Parathyroid adenoma (tissue), 2 donors: Measurements from ENCODE around the gene ERBIN.
"Not testable (repeated sequence)": the region's sequence is repeated elsewhere in the genome, so short reads cannot be mapped to it uniquely, and the experiment has no call there.

Experiments used
- H2AFZ ChIP-seq: fragments of 300-600 bp; sonication (generic); one replicate; pipeline ENCODE4 v1.7.0; 2017; ENCODE audit warnings: antibody characterized with exemption, mild to moderate bottlenecking
- H3K27ac ChIP-seq: fragments of 300-600 bp; sonication (generic); one replicate; pipeline ENCODE4 v1.7.0; 2017
- H3K27me3 ChIP-seq: fragments of 300-600 bp; sonication (generic); one replicate; pipeline ENCODE4 v1.7.0; 2017; ENCODE audit warnings: low read length; ENCODE audit not compliant: control insufficient read depth, insufficient read depth
- H3K36me3 ChIP-seq: fragments of 300-600 bp; sonication (generic); one replicate; pipeline ENCODE4 v1.7.0; 2017; ENCODE audit warnings: low read length; ENCODE audit not compliant: control insufficient read depth, insufficient read depth
- H3K4me1 ChIP-seq: fragments of 300-600 bp; sonication (generic); one replicate; pipeline ENCODE4 v1.7.0; 2017; ENCODE audit warnings: control low read depth
- H3K4me2 ChIP-seq: fragments of 300-600 bp; sonication (generic); one replicate; pipeline ENCODE4 v1.7.0; 2017; ENCODE audit warnings: low read length
- H3K4me3 ChIP-seq: fragments of 300-600 bp; sonication (generic); one replicate; pipeline ENCODE4 v1.7.0; 2017; ENCODE audit warnings: low read depth, low read length
- H3K79me2 ChIP-seq: fragments of 300-600 bp; sonication (generic); one replicate; pipeline ENCODE4 v1.7.0; 2017; ENCODE audit warnings: control low read depth
- H3K9ac ChIP-seq: fragments of 300-600 bp; sonication (generic); one replicate; pipeline ENCODE4 v1.7.0; 2017; ENCODE audit warnings: mild to moderate bottlenecking
- H3K9me3 ChIP-seq: fragments of 300-600 bp; sonication (generic); one replicate; pipeline ENCODE4 v1.7.0; 2017; ENCODE audit warnings: low read length; ENCODE audit not compliant: control insufficient read depth
- CTCF ChIP-seq: fragments of 300-600 bp; sonication (generic); IDR thresholded peaks from one replicate; pipeline ENCODE4 v1.7.0; 2017; ENCODE audit warnings: antibody characterized with exemption, mild to moderate bottlenecking
- donor health status: primary hyperparathyroidism.

Gene ERBIN

GRCh38 chr5:65954200-65954599 is 27.8 kb downstream of the ERBIN start:
- Histone ChIP-seq H3K79me2 (peaks cover 22% of the 10 kb centered on the region), H3K4me2 (no peak overlapping the region), H3K36me3 (no peaks in the 10 kb centered on the region), H3K4me1 (no peaks in the 10 kb centered on the region), H3K27me3 (no peaks in the 10 kb centered on the region), H3K4me3 (no peak overlapping the region), H2AFZ (no peak overlapping the region), H3K9me3 (no peaks in the 10 kb centered on the region), H3K9ac (no peak overlapping the region), H3K27ac (no peak overlapping the region)
- TF ChIP-seq CTCF, result no peak

DNA sequence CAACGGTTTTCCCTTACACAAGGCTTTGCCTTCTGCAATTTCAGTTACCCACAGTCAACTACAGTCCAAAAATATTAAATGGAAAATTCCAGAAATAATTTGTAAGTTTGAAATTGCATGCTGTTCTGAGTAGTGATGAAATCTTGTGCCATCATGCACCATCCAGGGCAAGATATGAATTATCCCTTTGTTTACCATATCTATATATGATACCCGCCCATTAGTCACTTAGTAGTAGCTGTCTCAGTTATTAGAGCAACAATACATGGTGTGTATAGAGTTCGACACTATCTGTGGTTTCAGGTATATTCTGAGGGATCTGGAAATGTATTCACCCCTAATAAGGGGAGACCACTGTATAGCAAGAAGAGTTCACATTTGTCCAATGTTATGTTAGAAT is 29.4 kb downstream of the ERBIN start:
- no peak for TF ChIP-seq CTCF
- Histone ChIP-seq H3K4me1 (no peaks in the 10 kb centered on the region), H3K27me3 (no peaks in the 10 kb centered on the region), H3K79me2 (peaks cover 15% of the 10 kb centered on the region), H3K36me3 (no peaks in the 10 kb centered on the region), H2AFZ (no peak overlapping the region), H3K27ac (no peak overlapping the region), H3K4me2 (no peak overlapping the region), H3K9ac (no peak overlapping the region), H3K4me3 (no peak overlapping the region), H3K9me3 (no peaks in the 10 kb centered on the region)

DNA sequence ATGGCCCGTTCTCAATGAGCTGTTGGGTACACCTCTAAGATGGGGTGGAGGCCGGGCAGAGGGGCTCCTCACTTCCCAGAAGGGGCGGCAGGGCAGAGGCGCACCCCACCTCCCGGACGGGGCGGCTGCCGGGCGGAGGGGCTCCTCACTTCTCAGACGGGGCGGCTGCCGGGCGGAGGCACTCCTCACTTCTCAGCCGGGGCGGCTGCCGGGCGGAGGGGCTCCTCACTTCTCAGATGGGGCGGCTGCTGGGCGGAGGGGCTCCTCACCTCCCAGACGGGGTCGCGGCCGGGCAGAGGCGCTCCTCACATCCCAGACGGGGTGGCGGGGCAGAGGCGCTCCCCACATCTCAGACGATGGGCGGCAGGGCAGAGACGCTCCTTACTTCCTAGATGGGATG is 31.3 kb downstream of the ERBIN start:
- not testable (repeated sequence) for H3K27me3 ChIP-seq, H3K27ac ChIP-seq

GRCh38 chr5:65961633-65962032 is 35.3 kb downstream of the ERBIN start:
- no peaks in the 10 kb centered on the region for H3K36me3 ChIP-seq
- no peaks in the 10 kb centered on the region for H3K4me1 ChIP-seq
- TF ChIP-seq CTCF, result no peak
- H3K79me2 ChIP-seq, result peaks cover 12% of the 10 kb centered on the region
- H3K4me3 ChIP-seq, result no peak overlapping the region
- H3K4me2 ChIP-seq, result no peak overlapping the region
- no peak overlapping the region for H3K27ac ChIP-seq
- no peak overlapping the region for H3K9ac ChIP-seq
- no peaks in the 10 kb centered on the region for H3K9me3 ChIP-seq
- H2AFZ ChIP-seq, result no peak overlapping the region
- H3K27me3 ChIP-seq, result no peaks in the 10 kb centered on the region

More for the DNA sequence above, 31.3 kb downstream of the ERBIN start:
- H3K36me3 ChIP-seq, H3K4me2 ChIP-seq, H3K9ac ChIP-seq, H2AFZ ChIP-seq, H3K4me1 ChIP-seq, H3K4me3 ChIP-seq, H3K9me3 ChIP-seq: not testable (repeated sequence)
- H3K79me2 ChIP-seq, result peaks cover 12% of the 10 kb centered on the region

- Histone ChIP-seq H3K36me3 (no peaks in the 10 kb centered on the region), H3K9ac (no peak overlapping the region), H3K4me1 (no peaks in the 10 kb centered on the region), H3K4me2 (no peak overlapping the region), H3K79me2 (peaks cover 21% of the 10 kb centered on the region), H3K27me3 (no peaks in the 10 kb centered on the region), H2AFZ (no peak overlapping the region), H3K4me3 (no peak overlapping the region), H3K9me3 (no peaks in the 10 kb centered on the region), H3K27ac (no peak overlapping the region)
- no peak for TF ChIP-seq CTCF
These were observed 41.1 kb downstream of the ERBIN start for GRCh38 chr5:65967288-65968066.
